Astrocyte (in vitro differentiated cells and primary cell): ENCODE data around the gene IMPA2. TPM values are rescaled to one million over a fixed set of nuclear protein-coding genes. Genes with fewer than 3 reads are reported as not detected.

Experiments used
- DNase-seq: peaks from one replicate; pipeline ENCODE4 v3.0.0-alpha.2; 2010; ENCODE audit warnings: low read depth
- FAIRE-seq: peaks from 2 replicates; lab custom pipeline; 2011; peaks lifted over from hg19 to GRCh38; lab: Jason Lieb, UNC
- H2AFZ ChIP-seq: 2 replicates; pipeline ENCODE4 v1.6.0; 2012; ENCODE audit warnings: low read depth, low read length, inconsistent platforms
- H3K27ac ChIP-seq: 2 replicates; pipeline ENCODE4 v1.5.1; 2011; ENCODE audit warnings: low read depth, low read length, inconsistent platforms
- H3K27me3 ChIP-seq: 2 replicates; pipeline ENCODE4 v1.6.0; 2011; ENCODE audit warnings: low read length, inconsistent platforms; ENCODE audit not compliant: insufficient read depth
- H3K36me3 ChIP-seq: 2 replicates; pipeline ENCODE4 v1.5.1; 2011; ENCODE audit warnings: low read length, inconsistent platforms; ENCODE audit not compliant: insufficient read depth
- H3K4me1 ChIP-seq: 2 replicates; pipeline ENCODE4 v1.5.1; 2011; ENCODE audit warnings: low read length, inconsistent platforms; ENCODE audit not compliant: insufficient read depth
- H3K4me2 ChIP-seq: 2 replicates; pipeline ENCODE4 v1.6.0; 2012; ENCODE audit warnings: low read length, inconsistent platforms
- H3K4me3 ChIP-seq: 2 replicates; pipeline ENCODE4 v1.5.1; 2011; ENCODE audit warnings: low read depth, mild to moderate bottlenecking, low read length, inconsistent platforms; ENCODE audit not compliant: insufficient read depth
- H3K79me2 ChIP-seq: 2 replicates; pipeline ENCODE4 v1.6.0; 2012; ENCODE audit warnings: mild to moderate bottlenecking, low read length, inconsistent platforms; ENCODE audit not compliant: insufficient read depth
- H3K9ac ChIP-seq: 2 replicates; pipeline ENCODE4 v1.6.0; 2012; ENCODE audit warnings: mild to moderate bottlenecking, low read length, inconsistent platforms
- H3K9me3 ChIP-seq: 2 replicates; pipeline ENCODE4 v1.5.1; 2012; ENCODE audit warnings: low read depth, mild to moderate bottlenecking, low read length, inconsistent platforms; ENCODE audit not compliant: insufficient read depth
- H4K20me1 ChIP-seq: 2 replicates; pipeline ENCODE4 v1.6.0; 2012; ENCODE audit warnings: low read length, inconsistent platforms; ENCODE audit not compliant: insufficient read depth
- H3K27ac Mint-ChIP-seq: one replicate; pipeline ENCODE4 v1.8.0; 2021; ENCODE audit warnings: mild to moderate bottlenecking, mixed read lengths; ENCODE audit not compliant: unreplicated experiment
- H3K27me3 Mint-ChIP-seq: one replicate; pipeline ENCODE4 v1.8.0; 2021; ENCODE audit warnings: low read depth, mixed read lengths; ENCODE audit not compliant: unreplicated experiment
- H3K36me3 Mint-ChIP-seq: one replicate; pipeline ENCODE4 v1.8.0; 2021; ENCODE audit warnings: low read depth, mixed read lengths; ENCODE audit not compliant: unreplicated experiment
- H3K4me1 Mint-ChIP-seq: one replicate; pipeline ENCODE4 v1.8.0; 2021; ENCODE audit warnings: low read depth, mixed read lengths; ENCODE audit not compliant: unreplicated experiment
- H3K4me3 Mint-ChIP-seq: one replicate; pipeline ENCODE4 v1.8.0; 2021; ENCODE audit warnings: mild to moderate bottlenecking, moderate library complexity, mixed read lengths; ENCODE audit not compliant: unreplicated experiment
- H3K9me3 Mint-ChIP-seq: one replicate; pipeline ENCODE4 v1.8.0; 2021; ENCODE audit warnings: mild to moderate bottlenecking, mixed read lengths; ENCODE audit not compliant: unreplicated experiment
- CTCF ChIP-seq: IDR thresholded peaks from 2 replicates; pipeline ENCODE4 v1.5.1; 2011; ENCODE audit warnings: low read depth, mild to moderate bottlenecking, inconsistent platforms, low read length, moderate library complexity; ENCODE audit not compliant: insufficient read depth
- EZH2 ChIP-seq: IDR thresholded peaks from 2 replicates; pipeline ENCODE4 v1.6.1; 2012; ENCODE audit warnings: mild to moderate bottlenecking, low read length, inconsistent platforms; ENCODE audit not compliant: insufficient read depth
- total RNA-seq: library from RNA; stranded (reverse); gene quantifications from 2 replicates; pipeline ENCODE4 v1.2.1, GENCODE V29; 2021

Gene IMPA2
- total RNA-seq, 1 donor from 2014 or later = 4.8 TPM

GRCh38 chr18:12011199-12011956 lies 30.1 kb downstream of the IMPA2 start:
- H3K4me3 ChIP-seq = no peak overlapping the region
- no peaks in the 10 kb centered on the region for H3K79me2 ChIP-seq
- DNase-seq (no peak), FAIRE-seq (no peak)
- H3K9ac ChIP-seq = no peak overlapping the region
- H3K4me3 Mint-ChIP-seq = no peak overlapping the region
- no peak overlapping the region for H3K27ac Mint-ChIP-seq
- peaks cover 15% of the 10 kb centered on the region for H3K27me3 Mint-ChIP-seq
- no peaks in the 10 kb centered on the region for H3K36me3 ChIP-seq
- H3K9me3 Mint-ChIP-seq = no peaks in the 10 kb centered on the region
- peaks cover 12% of the 10 kb centered on the region for H3K4me1 Mint-ChIP-seq
- TF ChIP-seq CTCF (no peak), EZH2 (no peak)
- no peaks in the 10 kb centered on the region for H4K20me1 ChIP-seq
- H2AFZ ChIP-seq = no peak overlapping the region
- H3K27me3 ChIP-seq = peaks cover 2% of the 10 kb centered on the region
- H3K27ac ChIP-seq = no peak overlapping the region
- peaks cover 2% of the 10 kb centered on the region for H3K36me3 Mint-ChIP-seq
- H3K4me2 ChIP-seq = no peak overlapping the region
- H3K9me3 ChIP-seq = no peaks in the 10 kb centered on the region
- peaks cover 6% of the 10 kb centered on the region for H3K4me1 ChIP-seq

GRCh38 chr18:12011957-12012549 lies 30.7 kb downstream of the IMPA2 start:
- TF ChIP-seq EZH2 = no peak
- no peak for TF ChIP-seq CTCF
- Histone ChIP-seq H3K4me2 (no peak overlapping the region), H3K9ac (no peak overlapping the region), H2AFZ (no peak overlapping the region), H3K27me3 (peaks cover 2% of the 10 kb centered on the region), H3K4me3 (no peak overlapping the region), H3K4me1 (peaks cover 6% of the 10 kb centered on the region), H3K36me3 (no peaks in the 10 kb centered on the region), H4K20me1 (no peaks in the 10 kb centered on the region), H3K27ac (no peak overlapping the region), H3K79me2 (no peaks in the 10 kb centered on the region), H3K9me3 (no peaks in the 10 kb centered on the region)
- FAIRE-seq (no peak), DNase-seq (no peak)
- peaks cover 2% of the 10 kb centered on the region for H3K36me3 Mint-ChIP-seq
- H3K4me3 Mint-ChIP-seq = no peak overlapping the region
- H3K27me3 Mint-ChIP-seq = peaks cover 15% of the 10 kb centered on the region
- no peaks in the 10 kb centered on the region for H3K9me3 Mint-ChIP-seq
- peaks cover 12% of the 10 kb centered on the region for H3K4me1 Mint-ChIP-seq
- H3K27ac Mint-ChIP-seq = no peak overlapping the region

- Mint-ChIP-seq H3K9me3 (no peaks in the 10 kb centered on the region), H3K4me3 (no peak overlapping the region), H3K36me3 (peaks cover 2% of the 10 kb centered on the region), H3K27me3 (peaks cover 15% of the 10 kb centered on the region), H3K4me1 (peaks cover 12% of the 10 kb centered on the region), H3K27ac (no peak overlapping the region)
- Histone ChIP-seq H3K4me1 (peaks cover 6% of the 10 kb centered on the region), H3K36me3 (no peaks in the 10 kb centered on the region), H3K79me2 (no peaks in the 10 kb centered on the region), H3K9ac (no peak overlapping the region), H3K9me3 (no peaks in the 10 kb centered on the region), H3K4me3 (no peak overlapping the region), H3K27me3 (peaks cover 2% of the 10 kb centered on the region), H3K4me2 (no peak overlapping the region), H4K20me1 (no peaks in the 10 kb centered on the region), H3K27ac (no peak overlapping the region), H2AFZ (no peak overlapping the region)
- FAIRE-seq = no peak
- DNase-seq = no peak
- no peak for TF ChIP-seq CTCF
- TF ChIP-seq EZH2 = no peak
Measured at GRCh38 chr18:12012697-12013096, 31.4 kb downstream of the IMPA2 start.
